GM23338 (cell line): Measurements from ENCODE around the gene OR5K1. TPM values are rescaled to one million over a fixed set of nuclear protein-coding genes. Genes with fewer than 3 reads are reported as not detected.
A peak's percentile ranks its signal among the peaks of the same experiment; 100 is the strongest.

Experiments
- ATAC-seq: fragments of 200-7000 bp; cut with Tn5 transposase; 3 replicates; pipeline ENCODE4 v1.9.1; 2020
- DNase-seq: peaks from one replicate; pipeline ENCODE4 v3.0.0-alpha.2; 2015; ENCODE audit warnings: low spot score
- H2AFZ ChIP-seq: fragments of 200-600 bp; sonication (generic); 2 replicates; pipeline ENCODE4 v1.8.0; 2016; ENCODE audit warnings: antibody characterized with exemption, mild to moderate bottlenecking, moderate library complexity
- H3F3A ChIP-seq: fragments of 200-600 bp; sonication (generic); replicated peaks from 2 replicates; pipeline ENCODE4 v1.8.0; 2017; ENCODE audit warnings: antibody characterized with exemption, mixed run types, low read depth
- H3K27ac ChIP-seq: fragments of 200-600 bp; sonication (generic); 2 replicates; pipeline ENCODE4 v1.6.1; 2016; ENCODE audit warnings: low read depth
- H3K27me3 ChIP-seq: fragments of 200-600 bp; sonication (generic); 2 replicates; pipeline ENCODE4 v1.8.0; 2016; ENCODE audit warnings: mild to moderate bottlenecking, mixed run types, moderate library complexity; ENCODE audit not compliant: insufficient read depth
- H3K36me3 ChIP-seq: fragments of 200-600 bp; sonication (generic); 2 replicates; pipeline ENCODE4 v1.8.0; 2016; ENCODE audit warnings: mild to moderate bottlenecking; ENCODE audit not compliant: insufficient read depth
- H3K4me1 ChIP-seq: fragments of 200-600 bp; sonication (generic); 2 replicates; pipeline ENCODE4 v1.8.0; 2016; ENCODE audit warnings: mild to moderate bottlenecking, moderate library complexity; ENCODE audit not compliant: insufficient read depth
- H3K4me2 ChIP-seq: fragments of 200-600 bp; sonication (generic); 2 replicates; pipeline ENCODE4 v1.7.1; 2017; ENCODE audit warnings: mixed run types
- H3K4me3 ChIP-seq: fragments of 200-600 bp; sonication (generic); 2 replicates; pipeline ENCODE4 v1.6.1; 2016; ENCODE audit warnings: mixed run types
- H3K79me2 ChIP-seq: fragments of 200-600 bp; sonication (generic); replicated peaks from 2 replicates; pipeline ENCODE4 v1.8.0; 2017; ENCODE audit warnings: mild to moderate bottlenecking; ENCODE audit not compliant: insufficient read depth
- H3K9me2 ChIP-seq: fragments of 200-600 bp; sonication (generic); 2 replicates; pipeline ENCODE4 v1.8.0; 2017; ENCODE audit not compliant: insufficient read depth
- H4K20me1 ChIP-seq: fragments of 200-600 bp; sonication (generic); replicated peaks from 2 replicates; pipeline ENCODE4 v1.8.0; 2017; ENCODE audit warnings: mild to moderate bottlenecking; ENCODE audit not compliant: insufficient read depth
- H3K27ac Mint-ChIP-seq: 2 replicates; pipeline ENCODE4 v1.8.0; 2020; ENCODE audit warnings: inconsistent platforms, mild to moderate bottlenecking, moderate library complexity, mixed read lengths
- H3K27me3 Mint-ChIP-seq: 3 replicates; pipeline ENCODE4 v1.8.0; 2022; ENCODE audit warnings: low read depth, mild to moderate bottlenecking, moderate library complexity, mixed read lengths, inconsistent platforms; ENCODE audit not compliant: insufficient read depth, poor library complexity
- H3K36me3 Mint-ChIP-seq: 3 replicates; pipeline ENCODE4 v1.8.0; 2021; ENCODE audit warnings: low read depth, mild to moderate bottlenecking, inconsistent platforms, moderate library complexity, mixed read lengths
- H3K4me1 Mint-ChIP-seq: 3 replicates; pipeline ENCODE4 v1.8.0; 2020; ENCODE audit warnings: mild to moderate bottlenecking, inconsistent platforms, mixed read lengths
- H3K4me3 Mint-ChIP-seq: 3 replicates; pipeline ENCODE4 v1.8.0; 2021; ENCODE audit warnings: moderate library complexity, mild to moderate bottlenecking, inconsistent platforms, mixed read lengths
- H3K9me3 Mint-ChIP-seq: 3 replicates; pipeline ENCODE4 v1.8.0; 2020; ENCODE audit warnings: moderate library complexity, mild to moderate bottlenecking, inconsistent platforms, mixed read lengths
- CREB1 ChIP-seq: fragments of 250-450 bp; sonication (Bioruptor Pico); IDR thresholded peaks from 2 replicates; pipeline ENCODE4 v1.5.0; 2020; ENCODE audit warnings: low read depth, mild to moderate bottlenecking, moderate library complexity
- CTCF ChIP-seq, 2 experiments: fragments of 200-600 bp in 1 of 2; sonication (generic) in 1 of 2; conservative IDR thresholded peaks; 2 replicates each; pipeline versions ENCODE4 v1.5.1 to v1.6.1; 2016 to 2017; ENCODE audit warnings: antibody characterized with exemption in 2 of 2, low read depth in 2 of 2, mild to moderate bottlenecking in 2 of 2, moderate library complexity in 1 of 2
- ETS1 ChIP-seq: IDR thresholded peaks from 2 replicates; pipeline ENCODE4 v1.6.1; 2016; ENCODE audit warnings: antibody characterized with exemption
- EZH2 ChIP-seq: fragments of 200-600 bp; sonication (generic); IDR thresholded peaks from one replicate; pipeline ENCODE4 v1.8.0; 2017; ENCODE audit warnings: antibody characterized with exemption, mild to moderate bottlenecking, low read depth; ENCODE audit not compliant: unreplicated experiment
- JUNB ChIP-seq: IDR thresholded peaks from one replicate; pipeline ENCODE4 v1.6.1; 2016; ENCODE audit warnings: antibody characterized with exemption; ENCODE audit not compliant: unreplicated experiment
- NANOG ChIP-seq: IDR thresholded peaks from 2 replicates; pipeline ENCODE4 v1.6.1; 2016; ENCODE audit warnings: antibody characterized with exemption, borderline replicate concordance
- POLR2AphosphoS5 ChIP-seq: IDR thresholded peaks from 2 replicates; pipeline ENCODE4 v1.6.1; 2016; ENCODE audit warnings: antibody characterized with exemption, low read depth
- REST ChIP-seq: IDR thresholded peaks from one replicate; pipeline ENCODE4 v1.6.1; 2018; ENCODE audit warnings: antibody characterized with exemption; ENCODE audit not compliant: unreplicated experiment
- ZNF114 ChIP-seq: fragments of 250-450 bp; sonication (Bioruptor Pico); IDR thresholded peaks from 2 replicates; pipeline ENCODE4 v1.5.0; 2020; ENCODE audit warnings: mild to moderate bottlenecking, moderate library complexity
- ZNF331 ChIP-seq: fragments of 250-450 bp; sonication (Bioruptor Pico); IDR thresholded peaks from 2 replicates; pipeline ENCODE4 v1.5.0; 2020; ENCODE audit warnings: low read depth, mild to moderate bottlenecking, moderate library complexity
- polyA plus RNA-seq: library from polyadenylated mRNA; unstranded; fragments of >200 nt; fragmentation: Nextera tagmentation; extraction: Ambion mirVana; gene quantifications from 2 replicates; pipeline ENCODE4 v1.2.1, GENCODE V29; 2016
- total RNA-seq: library from RNA; depleted of rRNA; stranded (reverse); fragments of >200 nt; shearing (Covaris generic); gene quantifications from 2 replicates; pipeline ENCODE4 v1.2.3, GENCODE V29; 2014

The OR5K1 gene
- total and polyA plus RNA-seq, 2 experiments from 2014 or later = not detected

- ATAC-seq (no peak), DNase-seq (no peak)
- Histone ChIP-seq H3K4me2 (no peak overlapping the region), H3K27ac (no peak overlapping the region), H4K20me1 (no peaks in the 10 kb centered on the region), H3K79me2 (no peaks in the 10 kb centered on the region), H2AFZ (peak overlapping the region; percentile 91; the same call in 1 of the 2 replicates), H3K36me3 (no peaks in the 10 kb centered on the region; the same call in 1 of the 2 replicates), H3K4me1 (no peaks in the 10 kb centered on the region), H3K27me3 (no peaks in the 10 kb centered on the region), H3K4me3 (no peak overlapping the region), H3F3A (no peaks in the 10 kb centered on the region), H3K9me2 (peaks cover 4% of the 10 kb centered on the region; the same call in 1 of the 2 replicates)
- Mint-ChIP-seq H3K4me3 (no peak overlapping the region), H3K9me3 (peaks cover 33% of the 10 kb centered on the region), H3K4me1 (no peaks in the 10 kb centered on the region), H3K36me3 (no peaks in the 10 kb centered on the region), H3K27me3 (peaks cover 3% of the 10 kb centered on the region), H3K27ac (no peak overlapping the region)
- TF ChIP-seq EZH2 (no peak), CTCF (conservative IDR thresholded peaks at IDR 0.05; ENCODE audit: low read depth in 2 of 2) (no peak), JUNB (no peak), POLR2AphosphoS5 (no peak), ETS1 (no peak), REST (no peak), ZNF331 (CRISPR knock-in tag) (no peak), CREB1 (CRISPR knock-in tag) (no peak), ZNF114 (no peak)
Observed at GRCh38 chr3:98483626-98484025, 20.6 kb downstream of the OR5K1 start.

GRCh38 chr3:98497381-98497780, 34.4 kb downstream of the OR5K1 start, which contains the start of gene OR5K2:
Gene OR5K2 (plus strand): TSS chr3:98497681. CDS start chr3:98497681, 0 bp downstream.
- no peaks in the 10 kb centered on the region for H3K27me3 Mint-ChIP-seq
- H3K4me2 ChIP-seq = no peak within 1 kb of the TSS
- no peak within 1 kb of the TSS for H2AFZ ChIP-seq
- no peaks in the 10 kb centered on the region for H4K20me1 ChIP-seq
- no peak within 1 kb of the TSS for H3K27ac Mint-ChIP-seq
- no peaks in the 10 kb centered on the region for H3K27me3 ChIP-seq
- no peak within 1 kb of the TSS for H3K4me3 ChIP-seq
- no peaks in the 10 kb centered on the region for H3K36me3 Mint-ChIP-seq
- H3K4me1 Mint-ChIP-seq = no peaks in the 10 kb centered on the region
- no peaks in the 10 kb centered on the region for H3K79me2 ChIP-seq
- H3K4me3 Mint-ChIP-seq = no peak within 1 kb of the TSS
- H3F3A ChIP-seq = no peaks in the 10 kb centered on the region
- H3K9me2 ChIP-seq = no peaks in the 10 kb centered on the region
- ATAC-seq (no peak), DNase-seq (no peak)
- H3K36me3 ChIP-seq = no peaks in the 10 kb centered on the region
- H3K9me3 Mint-ChIP-seq = no peaks in the 10 kb centered on the region
- H3K27ac ChIP-seq = no peak within 1 kb of the TSS
- no peaks in the 10 kb centered on the region for H3K4me1 ChIP-seq
- no peak for TF ChIP-seq ZNF114
- TF ChIP-seq CTCF (conservative IDR thresholded peaks at IDR 0.05; ENCODE audit: low read depth in 2 of 2) = no peak
- no peak for TF ChIP-seq JUNB
- no peak for TF ChIP-seq EZH2
- no peak for TF ChIP-seq REST
- no peak for TF ChIP-seq POLR2AphosphoS5
- no peak for TF ChIP-seq ETS1
- TF ChIP-seq NANOG = no peak
